GM18870 (cell line): ENCODE results near the gene ZNF821.
"Not testable (repeated sequence)": the region's sequence is repeated elsewhere in the genome, so short reads cannot be mapped to it uniquely, and the experiment has no call there.

ENCODE experiments used
- ATAC-seq: cut with Tn5 transposase; IDR thresholded peaks from one replicate; pipeline ENCODE4 v1.9.1; 2021; ENCODE audit warnings: moderate library complexity; ENCODE audit not compliant: unreplicated experiment

ZNF821 gene

GRCh38 chr16:71863995-71864394 is 20.0 kb downstream of the ZNF821 start:
- ATAC-seq, result no peak

- ATAC-seq, result no peak
Observed at GRCh38 chr16:71859762-71860521, 24.0 kb downstream of the ZNF821 start.

- ATAC-seq, result no peak
Observed at GRCh38 chr16:71855937-71856662, 27.9 kb downstream of the ZNF821 start.

- ATAC-seq, result no peak
Observed at GRCh38 chr16:71854369-71854948, 29.5 kb downstream of the ZNF821 start.

- no peak for ATAC-seq
Observed at GRCh38 chr16:71853413-71853812, 30.6 kb downstream of the ZNF821 start.

GRCh38 chr16:71852561-71852960 is 31.4 kb downstream of the ZNF821 start:
- no peak for ATAC-seq

GRCh38 chr16:71852158-71852557 is 31.8 kb downstream of the ZNF821 start:
- ATAC-seq, result no peak

- ATAC-seq, result no peak
Observed at GRCh38 chr16:71851746-71852145, 32.2 kb downstream of the ZNF821 start.

GRCh38 chr16:71848622-71849021 is 35.4 kb downstream of the ZNF821 start:
- ATAC-seq, result no peak

- no peak for ATAC-seq
Observed at GRCh38 chr16:71847096-71847495, 36.9 kb downstream of the ZNF821 start.

GRCh38 chr16:71846431-71846830 is 37.6 kb downstream of the ZNF821 start:
- no peak for ATAC-seq

- ATAC-seq, result peak; percentile 59
Observed at GRCh38 chr16:71845639-71846430, 38.1 kb downstream of the ZNF821 start, which contains the start of gene ATXN1L. TSS of gene ATXN1L (plus strand) at chr16:71845976. CDS start at chr16:71849741, 3,765 bp downstream.

- ATAC-seq, result no peak
Observed at GRCh38 chr16:71843572-71843971, 40.4 kb downstream of the ZNF821 start.

- ATAC-seq, result no peak
Observed at GRCh38 chr16:71840052-71840451, 43.9 kb downstream of the ZNF821 start.

GRCh38 chr16:71837150-71837549 is 46.8 kb downstream of the ZNF821 start:
- ATAC-seq, result no peak

- ATAC-seq, result no peak
Observed at GRCh38 chr16:71834291-71834690, 49.7 kb downstream of the ZNF821 start.

- ATAC-seq, result not testable (repeated sequence)
Observed at GRCh38 chr16:71832112-71832511, 51.9 kb downstream of the ZNF821 start.

GRCh38 chr16:71831698-71832097 is 52.3 kb downstream of the ZNF821 start:
- not testable (repeated sequence) for ATAC-seq

GRCh38 chr16:71830359-71830758 is 53.6 kb downstream of the ZNF821 start:
- ATAC-seq, result no peak

GRCh38 chr16:71826533-71827017 is 57.4 kb downstream of the ZNF821 start:
- ATAC-seq, result no peak

GRCh38 chr16:71817155-71817500 is 66.9 kb downstream of the ZNF821 start:
- peak; percentile 22 for ATAC-seq
